Muscle layer of duodenum (tissue), 2 donors: ENCODE results near the gene CAV2.

Experiments used
- H3K27ac ChIP-seq: one replicate; pipeline ENCODE4 v1.7.0; 2013; ENCODE audit warnings: mild to moderate bottlenecking, low read length
- H3K27me3 ChIP-seq: one replicate; pipeline ENCODE4 v1.7.0; 2013; ENCODE audit warnings: low read depth, mild to moderate bottlenecking, control low read depth, low read length
- H3K36me3 ChIP-seq, 2 donors: one replicate each; pipeline ENCODE4 v1.7.0; 2013; ENCODE audit warnings: low read length in 2 of 2, control low read depth in 1 of 2, mild to moderate bottlenecking in 1 of 2; ENCODE audit not compliant: insufficient read depth in 2 of 2, control insufficient read depth in 1 of 2
- H3K4me1 ChIP-seq, 2 donors: one replicate each; pipeline ENCODE4 v1.7.0; 2013; ENCODE audit warnings: low read length in 2 of 2, mild to moderate bottlenecking in 2 of 2, control low read depth in 1 of 2, moderate library complexity in 1 of 2; ENCODE audit not compliant: insufficient read depth in 2 of 2, control insufficient read depth in 1 of 2
- H3K4me3 ChIP-seq, 2 donors: one replicate each; pipeline ENCODE4 v1.7.0; 2013; ENCODE audit warnings: low read length in 2 of 2, low read depth in 1 of 2, mild to moderate bottlenecking in 1 of 2
- H3K9me3 ChIP-seq, 2 donors: one replicate each; pipeline ENCODE4 v1.7.0; 2013; ENCODE audit warnings: low read length in 2 of 2, control low read depth in 1 of 2, mild to moderate bottlenecking in 1 of 2; ENCODE audit not compliant: control insufficient read depth in 1 of 2
- donor health status: healthy.

The CAV2 gene

GRCh38 chr7:116496653-116497052, 2.9 kb upstream of the CAV2 start:
- no peak overlapping the region for H3K27ac ChIP-seq
- no peaks in the 10 kb centered on the region for H3K36me3 ChIP-seq
- H3K4me3 ChIP-seq = no peak overlapping the region
- H3K9me3 ChIP-seq = no peaks in the 10 kb centered on the region
- no peaks in the 10 kb centered on the region for H3K27me3 ChIP-seq
- peaks cover 0 to 6% of the 10 kb centered on the region in 2 donors for H3K4me1 ChIP-seq

GRCh38 chr7:116497708-116498107, 1.8 kb upstream of the CAV2 start:
- no peak overlapping the region for H3K27ac ChIP-seq
- H3K27me3 ChIP-seq = no peaks in the 10 kb centered on the region

GRCh38 chr7:116500078-116500853, 728 bp downstream of the CAV2 start:
- Histone ChIP-seq H3K27ac (peak overlapping the region; percentile 72), H3K36me3 (no peaks in the 10 kb centered on the region), H3K4me3 (peak overlapping the region; percentile 59 to 86), H3K9me3 (no peaks in the 10 kb centered on the region), H3K4me1 (peaks cover 4 to 20% of the 10 kb centered on the region in 2 donors), H3K27me3 (no peaks in the 10 kb centered on the region)

More at GRCh38 chr7:116497708-116498107, 1.8 kb upstream of the CAV2 start:
- H3K4me1 ChIP-seq = peaks cover 3 to 12% of the 10 kb centered on the region in 2 donors
- no peak overlapping the region for H3K4me3 ChIP-seq
- no peaks in the 10 kb centered on the region for H3K36me3 ChIP-seq
- no peaks in the 10 kb centered on the region for H3K9me3 ChIP-seq

- peaks cover 0 to 5% of the 10 kb centered on the region in 2 donors for H3K36me3 ChIP-seq
- peak overlapping the region; percentile 72 for H3K27ac ChIP-seq
- H3K4me3 ChIP-seq = peak overlapping the region; percentile 59 to 86
- H3K9me3 ChIP-seq = no peaks in the 10 kb centered on the region
- no peaks in the 10 kb centered on the region for H3K27me3 ChIP-seq
- peaks cover 4 to 28% of the 10 kb centered on the region in 2 donors for H3K4me1 ChIP-seq
Measured at GRCh38 chr7:116501425-116502167, 2.1 kb downstream of the CAV2 start.

GRCh38 chr7:116502201-116503096, 2.9 kb downstream of the CAV2 start:
- Histone ChIP-seq H3K4me1 (peaks cover 4 to 28% of the 10 kb centered on the region in 2 donors), H3K27me3 (no peaks in the 10 kb centered on the region), H3K36me3 (peaks cover 0 to 5% of the 10 kb centered on the region in 2 donors), H3K27ac (peak overlapping the region; percentile 72), H3K9me3 (no peaks in the 10 kb centered on the region), H3K4me3 (peak overlapping the region; percentile 59 to 86)

- no peak overlapping the region for H3K27ac ChIP-seq
- H3K36me3 ChIP-seq = peaks cover 0 to 5% of the 10 kb centered on the region in 2 donors
- H3K4me3 ChIP-seq = no peak overlapping the region
- no peaks in the 10 kb centered on the region for H3K27me3 ChIP-seq
- H3K9me3 ChIP-seq = no peaks in the 10 kb centered on the region
- peaks cover 4 to 30% of the 10 kb centered on the region in 2 donors for H3K4me1 ChIP-seq
Measured at GRCh38 chr7:116503835-116504234, 4.3 kb downstream of the CAV2 start.

GRCh38 chr7:116505278-116505677, 5.7 kb downstream of the CAV2 start:
- Histone ChIP-seq H3K27me3 (no peaks in the 10 kb centered on the region), H3K27ac (no peak overlapping the region), H3K4me1 (peaks cover 4 to 28% of the 10 kb centered on the region in 2 donors), H3K9me3 (no peaks in the 10 kb centered on the region), H3K36me3 (peaks cover 0 to 5% of the 10 kb centered on the region in 2 donors), H3K4me3 (no peak overlapping the region)

- Histone ChIP-seq H3K36me3 (peaks cover 0 to 5% of the 10 kb centered on the region in 2 donors), H3K4me3 (no peak overlapping the region), H3K9me3 (no peaks in the 10 kb centered on the region), H3K27ac (no peak overlapping the region), H3K4me1 (peaks cover 4 to 28% of the 10 kb centered on the region in 2 donors), H3K27me3 (no peaks in the 10 kb centered on the region)
Measured at GRCh38 chr7:116505823-116506222, 6.3 kb downstream of the CAV2 start.

- H3K27me3 ChIP-seq = no peaks in the 10 kb centered on the region
- no peaks in the 10 kb centered on the region for H3K9me3 ChIP-seq
- peaks cover 0 to 5% of the 10 kb centered on the region in 2 donors for H3K36me3 ChIP-seq
- peaks cover 0 to 21% of the 10 kb centered on the region in 2 donors for H3K4me1 ChIP-seq
- no peak overlapping the region for H3K4me3 ChIP-seq
- no peak overlapping the region for H3K27ac ChIP-seq
Measured at GRCh38 chr7:116509982-116510579, 10.5 kb downstream of the CAV2 start.

- Histone ChIP-seq H3K9me3 (no peaks in the 10 kb centered on the region), H3K4me1 (peaks cover 0 to 16% of the 10 kb centered on the region in 2 donors), H3K27ac (peak overlapping the region; percentile 72), H3K27me3 (no peaks in the 10 kb centered on the region), H3K4me3 (no peak overlapping the region), H3K36me3 (peaks cover 0 to 3% of the 10 kb centered on the region in 2 donors)
Measured at GRCh38 chr7:116510795-116511194, 11.3 kb downstream of the CAV2 start.
